Stimulated activated naive CD8-positive, alpha-beta T cell treated with anti-CD3 and anti-CD28 coated beads, Interleukin-15, amount 100 ng/mL, for 72 hours (primary cell): ENCODE measurements around the gene EVPL.
"Not testable (repeated sequence)": the region's sequence is repeated elsewhere in the genome, so short reads cannot be mapped to it uniquely, and the experiment has no call there.

Experiments used
- ATAC-seq: fragments of 150-1000 bp; cut with Tn5 transposase; 2 replicates; pipeline ENCODE4 v1.10.0; 2021; ENCODE audit warnings: mild to moderate bottlenecking, moderate library complexity
- DNase-seq, 2 donors: peaks; one replicate each; pipeline ENCODE4 v3.0.0; 2021 to 2022
- H3K27ac Mint-ChIP-seq, 2 donors: one replicate each; pipeline ENCODE4 v1.8.0; 2022; ENCODE audit warnings: mild to moderate bottlenecking in 2 of 2, mixed read lengths in 2 of 2, moderate library complexity in 2 of 2
- H3K27me3 Mint-ChIP-seq: one replicate; pipeline ENCODE4 v1.8.0; 2022; ENCODE audit warnings: mixed read lengths
- H3K4me1 Mint-ChIP-seq: one replicate; pipeline ENCODE4 v1.8.0; 2022; ENCODE audit warnings: mild to moderate bottlenecking, mixed read lengths
- H3K4me3 Mint-ChIP-seq, 2 donors: one replicate each; pipeline ENCODE4 v1.8.0; 2022; ENCODE audit warnings: mild to moderate bottlenecking in 2 of 2, mixed read lengths in 2 of 2, moderate library complexity in 1 of 2
- H3K9me3 Mint-ChIP-seq, 2 donors: one replicate each; pipeline ENCODE4 v1.8.0; 2022; ENCODE audit warnings: mixed read lengths in 2 of 2

EVPL gene

DNA sequence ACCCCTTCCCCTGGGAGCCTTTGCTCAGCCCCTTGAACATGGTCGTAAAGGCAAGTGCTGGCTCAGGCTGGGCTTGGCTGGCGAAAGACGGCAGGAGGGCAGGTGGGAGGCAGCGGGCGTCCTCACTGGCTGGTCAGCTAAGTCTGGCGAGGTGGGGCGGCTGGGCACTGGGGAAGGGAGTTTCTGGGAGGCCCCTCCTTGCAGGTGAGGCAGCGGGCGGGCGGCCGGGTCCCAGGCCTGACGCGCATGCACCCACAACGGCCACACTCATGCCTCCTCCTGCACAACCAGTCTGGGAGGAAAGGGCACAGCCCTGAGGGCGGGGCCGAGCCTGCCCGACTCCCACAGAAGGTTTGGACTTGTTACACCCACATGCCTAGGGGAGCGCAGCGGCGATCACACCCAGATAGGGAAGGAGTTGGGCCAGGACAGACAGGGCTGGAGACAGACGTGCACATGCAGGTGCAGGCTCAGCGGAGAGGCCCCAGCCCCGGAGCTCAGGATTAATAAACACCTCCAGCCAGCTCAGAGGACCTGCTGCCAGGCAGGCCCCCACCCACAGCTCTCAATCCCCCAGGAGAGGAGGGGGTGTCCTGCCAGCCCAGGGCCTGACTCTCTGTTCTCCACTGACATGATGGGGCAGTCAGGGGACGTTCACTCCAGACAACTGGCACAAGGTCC, at the start of gene EVPL:
EVPL (minus strand) TSS at position 148 of the 681 bp plus-strand sequence; CDS start at position 40, 108 bp downstream.
- Mint-ChIP-seq H3K4me3 (no peak within 1 kb of the TSS), H3K4me1 (peaks cover 33% of the 10 kb centered on the region), H3K9me3 (no peaks in the 10 kb centered on the region), H3K27me3 (no peaks in the 10 kb centered on the region), H3K27ac (peak within 1 kb of the TSS in 1 of 2 donors; percentile 48)
- no peak for DNase-seq
- ATAC-seq: no peak

DNA sequence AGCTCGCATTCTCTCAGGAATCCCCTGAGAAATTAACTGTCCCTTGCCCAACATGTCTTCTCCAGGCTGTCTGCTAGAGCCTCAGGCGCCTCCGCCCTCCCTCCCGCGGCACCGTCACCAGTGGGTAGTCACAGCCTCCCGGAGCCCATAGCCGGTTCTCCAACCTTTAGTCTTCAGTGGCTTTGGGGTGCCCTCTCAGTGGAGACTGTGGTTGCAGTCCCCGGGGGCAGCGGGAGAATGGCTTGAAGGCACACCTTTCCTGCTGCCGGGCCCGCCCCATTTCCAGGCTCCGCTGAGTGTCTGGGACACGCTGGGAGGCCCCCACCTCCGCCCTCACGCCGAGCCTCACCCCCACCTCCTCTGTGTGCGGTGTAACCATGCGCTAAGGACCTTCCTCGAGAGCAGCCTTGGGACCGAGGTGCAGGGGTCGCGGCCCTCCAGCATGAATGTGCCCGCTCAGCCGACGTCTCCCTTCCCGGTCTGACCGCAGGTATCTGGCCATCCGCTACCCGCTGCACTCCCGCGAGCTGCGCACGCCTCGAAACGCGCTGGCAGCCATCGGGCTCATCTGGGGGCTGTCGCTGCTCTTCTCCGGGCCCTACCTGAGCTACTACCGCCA, 49.1 kb upstream of the EVPL start:
- H3K27me3 Mint-ChIP-seq: peaks cover 65% of the 10 kb centered on the region
- peak in 1 of 2 donors; percentile 21 for DNase-seq
- H3K27ac Mint-ChIP-seq: peak overlapping the region in 1 of 2 donors; percentile 52
- no peaks in the 10 kb centered on the region for H3K9me3 Mint-ChIP-seq
- no peak for ATAC-seq
- peak overlapping the region; percentile 73 to 82 for H3K4me3 Mint-ChIP-seq
- H3K4me1 Mint-ChIP-seq: peaks cover 65% of the 10 kb centered on the region

DNA sequence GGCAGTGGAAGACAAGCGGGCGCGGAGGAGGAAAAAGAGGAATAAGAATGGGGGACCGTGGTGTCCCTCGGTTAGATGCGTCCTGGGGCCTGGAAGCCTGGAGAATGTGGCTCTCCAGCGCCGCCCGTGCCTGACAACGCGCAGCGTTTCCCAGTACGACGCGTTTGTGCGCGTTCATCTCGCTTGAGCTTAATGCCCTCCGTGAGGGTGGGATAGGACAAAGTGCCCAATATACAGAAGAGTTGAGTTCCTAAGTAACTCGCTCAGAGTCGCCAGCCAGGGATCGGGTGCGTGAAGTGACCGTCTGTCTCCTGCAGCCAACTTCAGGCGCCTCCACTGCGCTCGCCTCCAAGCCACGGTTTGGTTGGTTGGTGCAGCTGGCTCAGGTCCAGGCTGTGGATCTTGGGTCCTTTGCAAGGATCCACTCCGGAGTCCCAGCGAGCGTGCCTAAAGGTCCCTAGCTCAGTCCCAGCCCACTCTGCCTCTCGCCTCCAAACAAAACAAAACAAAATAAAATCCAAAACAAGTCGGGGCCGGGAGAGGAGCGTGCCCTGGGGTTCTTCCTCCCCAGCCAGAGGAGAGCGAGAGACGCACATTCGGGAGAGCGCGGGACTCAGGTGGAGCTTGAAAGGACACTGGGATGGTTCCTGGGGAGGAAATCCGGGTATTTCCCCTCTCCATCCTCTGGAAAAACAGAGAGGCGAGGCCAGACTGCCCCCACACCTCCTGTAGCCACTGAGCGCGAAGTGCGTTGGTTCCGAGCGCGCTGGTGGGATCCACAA, 48.4 kb upstream of the EVPL start:
- ATAC-seq (no peak), DNase-seq (no peak)
- Mint-ChIP-seq H3K27ac (no peak overlapping the region), H3K4me3 (peak overlapping the region; percentile 74 to 75), H3K9me3 (no peaks in the 10 kb centered on the region), H3K4me1 (peaks cover 66% of the 10 kb centered on the region), H3K27me3 (peaks cover 65% of the 10 kb centered on the region)

DNA sequence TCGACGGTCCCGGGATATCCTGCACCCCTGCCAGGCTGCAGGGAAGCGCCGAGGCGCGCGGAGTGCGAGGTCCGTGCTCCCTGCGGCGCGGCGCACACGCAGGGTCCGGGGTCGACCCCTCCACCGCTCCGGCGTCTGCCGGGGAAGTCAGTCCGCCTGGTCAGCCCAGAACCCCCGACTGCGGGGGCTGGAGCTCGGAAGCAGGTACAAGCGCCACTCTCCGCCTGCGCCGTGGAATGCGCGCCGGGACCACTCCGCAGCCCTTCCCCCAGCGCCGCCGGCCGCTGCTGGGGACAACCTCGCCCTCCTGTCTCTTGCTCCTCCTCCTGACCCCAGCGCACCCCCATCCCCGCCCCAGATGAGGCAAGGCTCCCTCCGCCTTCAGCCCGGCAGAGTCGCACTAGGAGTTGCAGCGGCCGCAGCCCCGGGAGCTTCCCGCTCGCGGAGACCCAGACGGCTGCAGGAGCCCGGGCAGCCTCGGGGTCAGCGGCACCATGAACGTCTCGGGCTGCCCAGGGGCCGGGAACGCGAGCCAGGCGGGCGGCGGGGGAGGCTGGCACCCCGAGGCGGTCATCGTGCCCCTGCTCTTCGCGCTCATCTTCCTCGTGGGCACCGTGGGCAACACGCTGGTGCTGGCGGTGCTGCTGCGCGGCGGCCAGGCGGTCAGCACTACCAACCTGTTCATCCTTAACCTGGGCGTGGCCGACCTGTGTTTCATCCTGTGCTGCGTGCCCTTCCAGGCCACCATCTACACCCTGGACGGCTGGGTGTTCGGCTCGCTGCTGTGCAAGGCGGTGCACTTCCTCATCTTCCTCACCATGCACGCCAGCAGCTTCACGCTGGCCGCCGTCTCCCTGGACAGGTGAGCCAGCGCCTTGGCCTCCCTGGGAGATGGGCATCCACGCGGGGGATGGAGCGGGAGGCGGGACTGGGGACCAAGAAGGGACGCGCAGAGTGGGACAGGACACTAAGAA, 47.6 kb upstream of the EVPL start, which contains the start of gene GALR2:
GALR2 (plus strand) TSS at position 392 of the 974 bp plus-strand sequence; CDS start at position 495, 103 bp downstream.
- Mint-ChIP-seq H3K4me1 (peaks cover 65% of the 10 kb centered on the region), H3K4me3 (peak within 1 kb of the TSS; percentile 74 to 75), H3K9me3 (no peaks in the 10 kb centered on the region), H3K27ac (no peak within 1 kb of the TSS), H3K27me3 (peaks cover 65% of the 10 kb centered on the region)
- DNase-seq (no peak), ATAC-seq (no peak)

DNA sequence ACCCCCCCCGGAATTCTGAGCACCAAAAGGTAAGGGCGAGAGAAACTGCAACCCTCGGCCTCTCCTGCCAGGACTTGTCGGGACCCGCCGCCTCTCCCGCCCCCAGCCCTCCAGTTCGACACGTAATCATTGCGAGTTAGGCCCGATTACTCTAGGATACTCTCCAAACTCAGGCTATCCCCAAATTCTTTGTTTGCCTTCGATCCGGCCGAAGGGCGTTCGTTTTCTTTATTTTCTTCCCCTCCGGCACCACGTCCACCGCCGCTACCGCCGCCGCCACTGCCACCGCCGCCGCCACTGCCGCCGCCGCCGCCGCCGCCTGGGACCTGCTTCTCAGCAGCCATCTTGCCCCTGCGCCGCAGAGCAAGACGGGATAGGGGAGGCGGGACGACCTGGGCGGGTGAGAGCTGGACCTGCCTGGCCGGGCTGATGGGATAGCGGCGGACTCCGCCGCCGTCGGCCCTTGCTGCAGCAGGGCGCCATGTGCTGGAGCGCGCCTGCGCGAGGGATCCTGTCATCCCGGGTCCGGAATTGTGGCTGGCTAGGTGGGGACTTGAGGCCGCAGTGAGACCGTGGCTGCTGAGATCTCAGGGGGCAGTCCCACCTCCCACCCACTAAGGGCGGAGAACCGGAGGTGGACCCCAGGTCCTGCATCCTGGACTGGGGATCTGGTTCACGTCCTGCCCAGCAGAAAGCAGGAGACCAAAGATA, 45.2 kb upstream of the EVPL start, which contains the start of gene SRP68:
SRP68 (minus strand) TSS at position 370 of the 711 bp plus-strand sequence; CDS start at position 344, 26 bp downstream.
- no peaks in the 10 kb centered on the region for H3K9me3 Mint-ChIP-seq
- ATAC-seq (peak; percentile 89), DNase-seq (peak; percentile 81 to 85)
- peaks cover 41% of the 10 kb centered on the region for H3K27me3 Mint-ChIP-seq
- H3K27ac Mint-ChIP-seq: peak within 1 kb of the TSS; percentile 99
- H3K4me1 Mint-ChIP-seq: peaks cover 51% of the 10 kb centered on the region
- peak within 1 kb of the TSS; percentile 98 for H3K4me3 Mint-ChIP-seq

DNA sequence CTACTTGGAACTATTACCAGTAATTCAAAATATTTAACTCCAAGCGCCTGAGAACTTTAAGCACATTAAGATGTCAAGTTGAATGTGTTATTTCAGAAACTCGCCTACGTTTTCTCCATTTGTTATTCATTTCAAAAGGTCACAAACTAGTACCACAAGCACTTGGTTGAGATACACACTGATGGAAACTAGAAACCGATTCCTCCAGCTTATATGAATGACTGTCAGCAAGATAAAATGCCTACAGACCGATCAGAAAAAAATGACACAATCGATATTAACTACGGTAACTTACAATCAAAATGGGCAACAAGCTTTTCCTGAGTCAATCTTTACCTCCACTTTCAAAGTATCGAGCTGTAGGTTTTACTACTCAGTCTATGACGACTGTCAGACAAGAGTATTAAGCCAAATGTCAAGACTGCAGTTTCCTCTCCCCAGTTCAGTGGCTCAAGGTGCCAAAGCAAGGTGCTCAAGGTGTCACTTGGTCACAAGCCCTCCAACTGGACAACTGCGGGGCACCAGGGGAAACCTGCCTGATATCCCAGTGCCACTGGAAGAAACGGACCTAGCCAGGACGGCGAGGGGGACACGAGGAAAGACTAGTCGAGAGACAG, 44.5 kb upstream of the EVPL start:
- H3K9me3 Mint-ChIP-seq: no peaks in the 10 kb centered on the region
- H3K4me3 Mint-ChIP-seq: peak overlapping the region; percentile 98
- DNase-seq (peak; percentile 29 to 35), ATAC-seq (peak; percentile 67)
- peaks cover 35% of the 10 kb centered on the region for H3K27me3 Mint-ChIP-seq
- H3K27ac Mint-ChIP-seq: peak overlapping the region; percentile 99
- H3K4me1 Mint-ChIP-seq: peaks cover 45% of the 10 kb centered on the region

DNA sequence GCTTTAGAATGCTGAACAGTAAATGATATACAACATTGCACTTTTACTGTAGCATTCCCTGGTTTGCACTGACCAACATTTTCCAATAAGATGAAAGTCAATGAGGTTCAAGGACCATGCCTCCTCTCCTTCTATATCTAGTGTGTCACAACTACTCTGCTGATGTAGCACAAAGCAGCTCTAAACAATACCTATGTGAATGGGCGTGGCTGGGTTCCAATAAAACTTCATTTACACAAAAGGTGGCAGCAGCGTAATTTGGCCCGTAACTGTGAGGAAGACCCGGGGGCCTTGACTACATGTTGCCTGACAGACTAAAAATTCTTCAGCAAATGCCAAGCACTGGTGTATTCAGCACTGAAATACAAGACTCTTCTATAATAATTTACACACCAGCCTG, 38.7 kb upstream of the EVPL start:
- Mint-ChIP-seq H3K4me1 (peaks cover 39% of the 10 kb centered on the region), H3K9me3 (no peaks in the 10 kb centered on the region), H3K27ac (peak overlapping the region in 1 of 2 donors; percentile 19), H3K4me3 (no peak overlapping the region), H3K27me3 (no peaks in the 10 kb centered on the region)
- ATAC-seq: no peak
- DNase-seq: no peak

DNA sequence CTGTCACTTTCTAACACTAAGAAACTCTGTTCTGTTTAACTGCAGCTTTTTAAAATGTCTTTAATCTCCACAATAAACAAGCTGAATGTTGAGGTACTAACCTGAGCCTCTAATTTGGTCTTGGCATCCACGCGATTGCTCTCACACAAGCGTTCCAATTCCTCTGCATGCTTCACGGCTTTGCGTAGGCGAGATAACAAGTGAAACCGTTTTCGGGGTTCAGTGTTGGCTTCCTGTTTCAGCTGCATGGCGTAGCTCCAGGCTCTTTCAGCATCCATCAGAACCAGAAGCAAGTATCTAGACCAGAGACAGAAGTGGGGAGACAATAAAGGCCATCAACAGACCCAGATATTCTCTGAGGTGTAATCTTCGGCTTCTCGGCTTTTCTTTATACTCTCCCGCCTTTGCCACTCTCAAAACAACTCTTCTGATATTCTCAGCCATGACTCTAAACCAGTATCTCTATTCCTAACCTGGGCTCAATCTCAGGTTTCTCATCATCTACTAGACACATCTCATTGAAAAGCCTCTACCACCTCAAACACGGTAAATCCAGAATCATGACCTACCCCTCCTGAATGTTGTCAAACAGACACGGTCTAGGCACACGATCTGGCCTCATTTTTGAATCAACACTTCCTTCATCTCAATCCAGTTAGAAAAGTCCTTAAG, 36.9 kb upstream of the EVPL start:
- H3K4me3 Mint-ChIP-seq: peak overlapping the region in 1 of 2 donors; percentile 4
- peak overlapping the region in 1 of 2 donors; percentile 15 for H3K27ac Mint-ChIP-seq
- H3K4me1 Mint-ChIP-seq: peaks cover 28% of the 10 kb centered on the region
- H3K9me3 Mint-ChIP-seq: no peaks in the 10 kb centered on the region
- ATAC-seq (no peak), DNase-seq (no peak)
- no peaks in the 10 kb centered on the region for H3K27me3 Mint-ChIP-seq

DNA sequence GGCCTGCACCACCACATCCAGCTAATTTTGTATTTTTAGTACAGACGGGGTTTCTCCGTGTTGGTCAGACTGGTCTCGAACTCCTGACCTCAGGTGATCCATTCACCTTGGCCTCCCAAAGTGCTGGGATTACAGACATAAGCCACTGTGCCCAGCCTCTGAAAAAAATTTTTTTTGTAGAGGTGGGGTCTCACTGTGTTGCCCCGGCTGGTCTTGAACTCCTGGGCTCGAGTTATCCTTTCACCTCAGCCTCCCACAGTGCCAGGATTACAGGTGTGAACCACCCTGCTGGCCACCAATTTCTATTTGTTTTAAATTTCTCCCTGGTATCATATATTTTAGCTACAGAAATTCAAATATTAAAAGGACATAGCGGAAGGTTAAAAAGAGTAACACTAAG, 31.2 kb upstream of the EVPL start:
- peaks cover 18% of the 10 kb centered on the region for H3K4me1 Mint-ChIP-seq
- not testable (repeated sequence) for H3K27ac Mint-ChIP-seq, DNase-seq, H3K4me3 Mint-ChIP-seq, H3K9me3 Mint-ChIP-seq, H3K27me3 Mint-ChIP-seq, ATAC-seq

DNA sequence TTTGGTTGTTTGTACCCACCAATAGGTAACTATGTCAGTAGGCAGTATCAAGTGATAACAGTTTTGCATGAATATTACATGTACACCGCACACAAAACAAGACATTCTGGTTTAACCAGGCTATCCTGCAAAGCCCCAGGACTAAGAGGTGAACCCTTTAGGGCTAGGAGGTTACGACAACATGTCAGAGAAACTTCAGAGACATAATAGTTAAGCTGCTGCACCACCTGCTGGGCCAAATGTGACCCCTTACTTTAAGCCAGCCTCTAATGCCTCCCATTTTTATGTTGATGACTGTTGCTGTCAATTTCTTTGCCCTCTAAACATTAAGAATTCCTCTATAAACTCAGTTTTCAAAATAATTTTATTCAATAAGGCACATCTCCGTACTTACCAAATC, 29.8 kb upstream of the EVPL start:
- Mint-ChIP-seq H3K27me3 (no peaks in the 10 kb centered on the region), H3K9me3 (no peaks in the 10 kb centered on the region), H3K4me1 (peaks cover 19% of the 10 kb centered on the region), H3K27ac (no peak overlapping the region), H3K4me3 (no peak overlapping the region)
- ATAC-seq: no peak
- no peak for DNase-seq

DNA sequence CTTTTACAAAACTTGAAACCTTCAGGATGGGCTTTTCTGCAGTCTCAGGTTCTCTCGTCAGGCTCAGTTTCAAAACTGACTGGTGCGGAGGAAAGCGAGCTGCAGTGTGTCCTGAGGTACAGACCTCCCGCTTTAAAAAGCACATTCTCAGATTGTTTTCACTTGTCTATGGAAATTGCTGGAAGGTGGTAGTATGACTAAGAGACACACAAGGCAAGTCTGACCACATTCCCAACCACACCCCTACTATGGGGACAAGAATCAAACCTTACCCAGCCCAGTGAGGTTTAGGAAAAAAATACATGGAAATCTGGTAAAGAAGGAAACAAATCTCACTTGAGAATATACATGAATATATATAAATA, 27.0 kb upstream of the EVPL start:
- Mint-ChIP-seq H3K27ac (peak overlapping the region; percentile 52 to 67), H3K27me3 (no peaks in the 10 kb centered on the region), H3K9me3 (no peaks in the 10 kb centered on the region), H3K4me1 (peaks cover 44% of the 10 kb centered on the region), H3K4me3 (no peak overlapping the region)
- ATAC-seq (no peak), DNase-seq (no peak)

DNA sequence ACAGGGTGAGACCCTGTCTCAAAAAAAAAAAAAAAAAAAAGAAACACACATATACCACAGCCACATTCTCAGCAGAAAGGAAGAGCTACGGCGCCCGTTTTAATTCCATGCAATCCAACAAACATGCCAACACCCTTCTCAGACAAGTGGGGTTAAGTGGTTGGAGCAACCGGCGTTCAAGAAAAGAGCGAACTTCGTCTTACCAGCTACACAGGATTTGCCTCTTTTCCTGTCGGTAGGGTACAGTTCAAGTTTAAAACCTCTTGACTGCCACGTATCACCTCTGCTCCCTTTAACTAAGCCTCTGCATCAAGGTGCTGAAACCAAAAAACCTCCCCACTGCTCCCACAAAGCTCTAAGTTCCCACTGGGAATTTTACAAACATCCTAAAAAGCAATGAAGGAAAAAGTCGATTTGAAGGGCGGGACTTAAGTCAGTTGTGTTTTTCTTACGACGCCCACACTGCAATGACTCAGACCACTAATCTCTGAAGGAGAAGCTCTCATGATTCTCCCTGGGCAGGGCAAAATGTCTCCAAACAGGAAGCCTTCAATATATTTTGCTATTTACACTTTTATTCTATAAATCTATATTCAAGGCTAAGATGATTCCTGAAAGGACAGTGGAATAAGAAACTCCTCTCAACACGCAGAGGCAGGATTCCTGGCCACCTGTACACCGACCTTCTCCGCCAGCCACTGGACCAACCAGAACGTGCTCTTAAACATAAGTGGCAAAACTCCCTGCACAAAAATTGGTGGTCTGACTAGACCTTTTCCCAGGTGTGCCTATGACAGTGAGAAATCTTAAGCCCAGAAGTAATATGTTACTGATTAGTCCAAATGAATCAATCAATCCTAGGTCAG, 26.4 kb upstream of the EVPL start:
- Mint-ChIP-seq H3K27ac (peak overlapping the region; percentile 52 to 67), H3K27me3 (no peaks in the 10 kb centered on the region), H3K9me3 (no peaks in the 10 kb centered on the region), H3K4me1 (peaks cover 46% of the 10 kb centered on the region), H3K4me3 (no peak overlapping the region)
- DNase-seq (no peak), ATAC-seq (no peak)

DNA sequence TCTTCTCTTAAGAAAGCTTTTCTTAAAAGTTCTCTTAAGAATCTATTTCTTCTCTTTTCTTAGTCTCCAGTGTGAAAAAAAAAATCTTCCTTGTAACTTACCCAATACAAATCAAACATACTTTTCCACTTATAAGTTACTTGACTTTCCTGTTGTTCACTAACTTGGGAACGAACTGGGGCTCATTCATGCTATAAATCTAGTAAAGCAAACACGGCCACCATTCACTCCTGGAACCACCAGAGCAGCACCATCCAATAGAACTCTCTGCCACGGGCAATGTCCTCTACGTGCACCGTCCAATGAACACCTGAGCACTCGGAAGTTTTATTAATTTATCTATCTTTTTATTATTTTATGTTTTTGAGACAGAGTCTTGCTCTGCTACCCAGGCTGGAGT, 24.5 kb upstream of the EVPL start:
- DNase-seq (no peak), ATAC-seq (no peak)
- no peak overlapping the region for H3K27ac Mint-ChIP-seq
- H3K4me1 Mint-ChIP-seq: peaks cover 46% of the 10 kb centered on the region
- H3K27me3 Mint-ChIP-seq: no peaks in the 10 kb centered on the region
- H3K9me3 Mint-ChIP-seq: no peaks in the 10 kb centered on the region
- H3K4me3 Mint-ChIP-seq: no peak overlapping the region
